SK-N-SH treated with all-trans-retinoic acid at 6 μM for 48 hours (cell line): ENCODE results near the gene DYNC2H1.

Experiments
- ARNTL ChIP-seq: fragments of 450-650 bp; formaldehyde crosslinking; IDR thresholded peaks from 2 replicates; pipeline ENCODE4 v1.5.0; 2020; ENCODE audit warnings: low read depth, mild to moderate bottlenecking, moderate library complexity, borderline replicate concordance
- BACH2 ChIP-seq: fragments of 250-450 bp; sonication (Bioruptor Pico); IDR thresholded peaks from 2 replicates; pipeline ENCODE4 v1.9.0; 2021; ENCODE audit warnings: mild to moderate bottlenecking, borderline replicate concordance
- CSDC2 ChIP-seq: fragments of 250-450 bp; sonication (Bioruptor Pico); IDR thresholded peaks from 2 replicates; pipeline ENCODE4 v1.5.0; 2020; ENCODE audit warnings: mild to moderate bottlenecking, moderate library complexity
- ESRRG ChIP-seq: fragments of 250-450 bp; sonication (Bioruptor Pico); IDR thresholded peaks from 2 replicates; pipeline ENCODE4 v1.6.1; 2021; ENCODE audit warnings: mild to moderate bottlenecking
- GLIS3 ChIP-seq: fragments of 250-450 bp; sonication (Bioruptor Pico); IDR thresholded peaks from 2 replicates; pipeline ENCODE4 v1.5.0; 2020; ENCODE audit warnings: mild to moderate bottlenecking, moderate library complexity
- ISL1 ChIP-seq: fragments of 250-450 bp; sonication (Bioruptor Pico); IDR thresholded peaks from 2 replicates; pipeline ENCODE4 v2.1.2; 2022; ENCODE audit warnings: mild to moderate bottlenecking, moderate library complexity
- RARB ChIP-seq: fragments of 250-450 bp; sonication (Bioruptor Pico); IDR thresholded peaks from 2 replicates; pipeline ENCODE4 v1.8.0; 2021; ENCODE audit warnings: mild to moderate bottlenecking, moderate library complexity
- SNAI2 ChIP-seq: fragments of 250-450 bp; sonication (Bioruptor Pico); IDR thresholded peaks from 2 replicates; pipeline ENCODE4 v1.5.0; 2020; ENCODE audit warnings: mild to moderate bottlenecking, moderate library complexity
- ZFP3 ChIP-seq: fragments of 250-450 bp; sonication (Bioruptor Pico); IDR thresholded peaks from 2 replicates; pipeline ENCODE4 v1.5.0; 2020; ENCODE audit warnings: mild to moderate bottlenecking, moderate library complexity
- ZNF565 ChIP-seq: fragments of 450-650 bp; formaldehyde crosslinking; conservative IDR thresholded peaks from 2 replicates; pipeline ENCODE4 v1.5.0; 2020; ENCODE audit warnings: low read depth, mild to moderate bottlenecking, moderate library complexity
- ZNF70 ChIP-seq: fragments of 450-650 bp; formaldehyde crosslinking; IDR thresholded peaks from 2 replicates; pipeline ENCODE4 v1.5.0; 2020; ENCODE audit warnings: mild to moderate bottlenecking, moderate library complexity
- TF ChIP-seq, protein P1 (sequence below): fragments of 250-450 bp; sonication (Bioruptor Pico); IDR thresholded peaks from 2 replicates; pipeline ENCODE4 v1.8.0; 2020; ENCODE audit warnings: mild to moderate bottlenecking, moderate library complexity, borderline replicate concordance
- TF ChIP-seq, protein P2 (sequence below): fragments of 250-450 bp; sonication (Bioruptor Pico); IDR thresholded peaks from 2 replicates; pipeline ENCODE4 v1.8.0; 2021; ENCODE audit warnings: low read depth, mild to moderate bottlenecking, moderate library complexity, borderline replicate concordance
- TF ChIP-seq, protein P3 (sequence below): fragments of 250-450 bp; sonication (Bioruptor Pico); IDR thresholded peaks from 2 replicates; pipeline ENCODE4 v1.5.1; 2021; ENCODE audit warnings: mild to moderate bottlenecking, moderate library complexity

DNA sequence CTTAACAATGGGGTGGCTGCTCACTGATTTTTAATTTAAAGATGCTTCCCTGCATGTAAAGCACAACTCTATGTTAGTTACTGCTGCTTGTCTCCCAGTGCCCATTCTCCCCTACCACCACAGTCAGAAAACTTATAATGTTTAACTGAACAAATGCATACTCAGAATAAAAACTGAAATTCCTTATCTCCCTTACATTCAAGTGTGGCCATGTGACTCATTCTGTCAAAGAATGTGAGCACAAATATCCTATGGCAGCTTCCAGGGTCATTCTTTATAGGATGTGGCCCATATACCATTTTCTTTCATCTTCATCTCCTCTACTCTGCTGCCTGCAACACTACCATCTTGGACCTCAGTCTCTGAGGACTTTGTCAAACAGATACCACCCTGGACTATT, 374.8 kb downstream of the DYNC2H1 start:
- no peak for TF ChIP-seq ESRRG (CRISPR knock-in tag)
- TF ChIP-seq ZNF70: no peak
- TF ChIP-seq, protein P1, sequence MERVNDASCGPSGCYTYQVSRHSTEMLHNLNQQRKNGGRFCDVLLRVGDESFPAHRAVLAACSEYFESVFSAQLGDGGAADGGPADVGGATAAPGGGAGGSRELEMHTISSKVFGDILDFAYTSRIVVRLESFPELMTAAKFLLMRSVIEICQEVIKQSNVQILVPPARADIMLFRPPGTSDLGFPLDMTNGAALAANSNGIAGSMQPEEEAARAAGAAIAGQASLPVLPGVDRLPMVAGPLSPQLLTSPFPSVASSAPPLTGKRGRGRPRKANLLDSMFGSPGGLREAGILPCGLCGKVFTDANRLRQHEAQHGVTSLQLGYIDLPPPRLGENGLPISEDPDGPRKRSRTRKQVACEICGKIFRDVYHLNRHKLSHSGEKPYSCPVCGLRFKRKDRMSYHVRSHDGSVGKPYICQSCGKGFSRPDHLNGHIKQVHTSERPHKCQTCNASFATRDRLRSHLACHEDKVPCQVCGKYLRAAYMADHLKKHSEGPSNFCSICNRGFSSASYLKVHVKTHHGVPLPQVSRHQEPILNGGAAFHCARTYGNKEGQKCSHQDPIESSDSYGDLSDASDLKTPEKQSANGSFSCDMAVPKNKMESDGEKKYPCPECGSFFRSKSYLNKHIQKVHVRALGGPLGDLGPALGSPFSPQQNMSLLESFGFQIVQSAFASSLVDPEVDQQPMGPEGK (CRISPR knock-in tag): no peak
- no peak for TF ChIP-seq RARB
- no peak for TF ChIP-seq BACH2 (CRISPR knock-in tag)
- no peak for TF ChIP-seq CSDC2 (CRISPR knock-in tag)
- no peak for TF ChIP-seq ZNF565
- TF ChIP-seq, protein P2, sequence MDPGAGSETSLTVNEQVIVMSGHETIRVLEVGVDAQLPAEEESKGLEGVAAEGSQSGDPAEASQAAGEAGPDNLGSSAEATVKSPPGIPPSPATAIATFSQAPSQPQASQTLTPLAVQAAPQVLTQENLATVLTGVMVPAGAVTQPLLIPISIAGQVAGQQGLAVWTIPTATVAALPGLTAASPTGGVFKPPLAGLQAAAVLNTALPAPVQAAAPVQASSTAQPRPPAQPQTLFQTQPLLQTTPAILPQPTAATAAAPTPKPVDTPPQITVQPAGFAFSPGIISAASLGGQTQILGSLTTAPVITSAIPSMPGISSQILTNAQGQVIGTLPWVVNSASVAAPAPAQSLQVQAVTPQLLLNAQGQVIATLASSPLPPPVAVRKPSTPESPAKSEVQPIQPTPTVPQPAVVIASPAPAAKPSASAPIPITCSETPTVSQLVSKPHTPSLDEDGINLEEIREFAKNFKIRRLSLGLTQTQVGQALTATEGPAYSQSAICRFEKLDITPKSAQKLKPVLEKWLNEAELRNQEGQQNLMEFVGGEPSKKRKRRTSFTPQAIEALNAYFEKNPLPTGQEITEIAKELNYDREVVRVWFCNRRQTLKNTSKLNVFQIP (CRISPR knock-in tag): no peak
- TF ChIP-seq ISL1 (CRISPR knock-in tag): no peak
- TF ChIP-seq SNAI2 (CRISPR knock-in tag): no peak
- no peak for TF ChIP-seq ZFP3 (CRISPR knock-in tag)
- TF ChIP-seq GLIS3 (CRISPR knock-in tag): no peak
- TF ChIP-seq, protein P3, sequence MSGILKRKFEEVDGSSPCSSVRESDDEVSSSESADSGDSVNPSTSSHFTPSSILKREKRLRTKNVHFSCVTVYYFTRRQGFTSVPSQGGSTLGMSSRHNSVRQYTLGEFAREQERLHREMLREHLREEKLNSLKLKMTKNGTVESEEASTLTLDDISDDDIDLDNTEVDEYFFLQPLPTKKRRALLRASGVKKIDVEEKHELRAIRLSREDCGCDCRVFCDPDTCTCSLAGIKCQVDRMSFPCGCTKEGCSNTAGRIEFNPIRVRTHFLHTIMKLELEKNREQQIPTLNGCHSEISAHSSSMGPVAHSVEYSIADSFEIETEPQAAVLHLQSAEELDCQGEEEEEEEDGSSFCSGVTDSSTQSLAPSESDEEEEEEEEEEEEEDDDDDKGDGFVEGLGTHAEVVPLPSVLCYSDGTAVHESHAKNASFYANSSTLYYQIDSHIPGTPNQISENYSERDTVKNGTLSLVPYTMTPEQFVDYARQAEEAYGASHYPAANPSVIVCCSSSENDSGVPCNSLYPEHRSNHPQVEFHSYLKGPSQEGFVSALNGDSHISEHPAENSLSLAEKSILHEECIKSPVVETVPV (CRISPR knock-in tag): no peak
- no peak for TF ChIP-seq ARNTL (CRISPR knock-in tag)
